ENCODE data around the gene ANKRD24. TPM values are rescaled to one million over a fixed set of nuclear protein-coding genes. Genes with fewer than 3 reads are reported as not detected.
"Not testable (repeated sequence)": the region's sequence is repeated elsewhere in the genome, so short reads cannot be mapped to it uniquely, and the experiment has no call there.

The ANKRD24 gene
- total RNA-seq, 1 donor from 2014 or later, result 0.79 TPM

DNA sequence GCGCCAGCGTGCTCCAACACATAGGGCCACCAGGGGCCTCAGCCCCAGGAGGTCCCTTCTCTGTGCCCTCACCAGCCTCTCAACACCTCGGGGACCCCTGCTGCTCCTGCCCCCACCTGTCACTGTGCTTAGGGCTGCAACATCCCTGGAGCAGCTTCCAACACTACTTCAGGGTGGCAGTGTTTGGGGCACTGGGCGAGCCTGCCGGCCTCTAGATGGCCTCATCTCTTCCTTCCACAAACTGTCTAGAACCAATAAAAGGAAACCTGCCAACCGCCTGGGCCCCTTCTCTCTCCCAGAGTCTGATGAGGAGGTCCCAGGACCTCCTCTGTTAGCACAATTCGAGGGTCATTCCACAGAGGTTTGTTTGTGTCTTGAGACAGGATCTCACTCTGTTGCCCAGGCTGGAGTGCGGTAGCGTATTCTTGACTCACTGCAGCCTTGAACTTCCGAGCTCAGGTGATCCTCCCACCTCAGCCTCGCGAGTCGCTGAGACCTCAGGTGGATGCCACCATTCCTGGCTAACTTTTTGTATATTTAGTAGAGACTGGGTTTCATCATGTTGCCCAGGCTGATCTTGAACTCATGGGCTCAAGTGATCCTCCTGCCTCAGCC is 86.4 kb downstream of the ANKRD24 start:
- DNase-seq, result no peak

DNA sequence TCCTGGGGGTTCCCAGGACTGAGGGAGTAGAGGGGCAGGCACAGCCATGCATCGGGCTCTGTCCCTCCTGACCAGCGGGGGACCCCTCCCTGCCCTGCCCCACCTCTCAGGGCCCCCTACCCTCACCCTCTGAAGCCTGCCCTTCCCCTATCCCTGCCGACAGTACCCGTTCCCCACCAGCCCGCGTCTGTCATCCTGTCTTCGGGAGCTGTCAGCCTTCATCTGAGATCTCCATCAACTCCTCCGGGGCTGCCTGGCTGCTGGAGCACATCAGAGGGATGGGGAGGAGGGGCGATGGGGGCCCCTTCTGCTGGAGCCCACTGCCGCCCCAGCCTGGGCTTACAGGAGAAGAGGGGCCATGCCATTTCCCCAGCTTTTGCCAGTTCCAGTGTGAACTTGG is 90.4 kb downstream of the ANKRD24 start:
- DNase-seq, result no peak

DNA sequence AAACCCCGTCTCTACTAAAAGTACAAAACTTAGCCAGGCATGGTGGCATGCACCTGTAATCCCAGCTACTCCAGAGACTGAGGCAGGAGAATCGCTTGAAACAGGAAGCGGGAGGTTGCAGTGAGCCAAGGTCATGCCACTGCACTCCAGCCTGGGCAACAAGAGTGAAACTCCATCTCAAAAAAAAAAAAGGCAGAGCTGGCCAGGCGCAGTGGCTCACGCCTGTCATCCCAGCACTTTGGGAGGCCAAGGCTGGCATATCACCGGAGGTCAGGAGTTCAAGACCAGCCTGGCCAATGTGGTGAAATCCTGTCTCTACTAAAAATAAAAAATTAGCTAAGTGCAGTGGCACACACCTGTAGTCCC is 91.8 kb downstream of the ANKRD24 start:
- DNase-seq, result not testable (repeated sequence)

Other genes starting within 250 kb of the ANKRD24 start
- gene NMRK2, start 249.6 kb upstream of the ANKRD24 start, total RNA-seq, result 3.6 TPM
- 52.5 TPM for gene DAPK3, start 211.6 kb upstream of the ANKRD24 start, total RNA-seq
- 1,711 TPM for gene EEF2, start 197.2 kb upstream of the ANKRD24 start, total RNA-seq
- gene PIAS4, start 175.0 kb upstream of the ANKRD24 start, total RNA-seq, result 22.9 TPM
- 12.7 TPM for gene ZBTB7A, start 115.8 kb upstream of the ANKRD24 start, total RNA-seq
- 54.5 TPM for gene MAP2K2, start 58.6 kb upstream of the ANKRD24 start, total RNA-seq
- gene CREB3L3, start 29.1 kb upstream of the ANKRD24 start, total RNA-seq, result not detected
- gene SIRT6, start 126 bp upstream of the ANKRD24 start, total RNA-seq, result 4.7 TPM
- gene EBI3, start 46.8 kb downstream of the ANKRD24 start, total RNA-seq, result not detected
- 12.7 TPM for gene YJU2, start 64.4 kb downstream of the ANKRD24 start, total RNA-seq
- gene SHD, start 96.6 kb downstream of the ANKRD24 start, total RNA-seq, result 1.3 TPM
- gene TMIGD2, start 119.7 kb downstream of the ANKRD24 start, total RNA-seq, result 0.49 TPM
- 0.59 TPM for gene FSD1, start 121.9 kb downstream of the ANKRD24 start, total RNA-seq
- gene STAP2, start 156.1 kb downstream of the ANKRD24 start, total RNA-seq, result 25.5 TPM
- 5.8 TPM for gene MPND, start 160.9 kb downstream of the ANKRD24 start, total RNA-seq
- gene SH3GL1, start 217.9 kb downstream of the ANKRD24 start, total RNA-seq, result 24.7 TPM
- 9.5 TPM for gene CHAF1A, start 220.0 kb downstream of the ANKRD24 start, total RNA-seq